ENCODE results near the gene ZCCHC7.
"Not testable (repeated sequence)": the region's sequence is repeated elsewhere in the genome, so short reads cannot be mapped to it uniquely, and the experiment has no call there.

Gene ZCCHC7

GRCh38 chr9:37255944-37256862 is 135.8 kb downstream of the ZCCHC7 start:
- DNase-seq: no peak

GRCh38 chr9:37259951-37260350 is 139.6 kb downstream of the ZCCHC7 start:
- DNase-seq: no peak

GRCh38 chr9:37262410-37262809 is 142.0 kb downstream of the ZCCHC7 start:
- DNase-seq: no peak

GRCh38 chr9:37264539-37264938 is 144.2 kb downstream of the ZCCHC7 start:
- DNase-seq: no peak

GRCh38 chr9:37266630-37267029 is 146.3 kb downstream of the ZCCHC7 start:
- no peak for DNase-seq

GRCh38 chr9:37269221-37269620 is 148.8 kb downstream of the ZCCHC7 start:
- no peak for DNase-seq

- DNase-seq: no peak
Observed at GRCh38 chr9:37271679-37272078, 151.3 kb downstream of the ZCCHC7 start.

GRCh38 chr9:37273595-37273994 is 153.2 kb downstream of the ZCCHC7 start:
- DNase-seq: no peak

GRCh38 chr9:37281541-37281940 is 161.2 kb downstream of the ZCCHC7 start:
- DNase-seq: no peak

- no peak for DNase-seq
Observed at GRCh38 chr9:37283730-37284325, 163.5 kb downstream of the ZCCHC7 start.

- DNase-seq: no peak
Observed at GRCh38 chr9:37284636-37285035, 164.3 kb downstream of the ZCCHC7 start.

GRCh38 chr9:37286530-37287175 is 166.3 kb downstream of the ZCCHC7 start:
- DNase-seq: no peak

- no peak for DNase-seq
Observed at GRCh38 chr9:37287317-37287716, 166.9 kb downstream of the ZCCHC7 start.

GRCh38 chr9:37289631-37290030 is 169.3 kb downstream of the ZCCHC7 start:
- DNase-seq: no peak

- no peak for DNase-seq
Observed at GRCh38 chr9:37290366-37290939, 170.1 kb downstream of the ZCCHC7 start.

GRCh38 chr9:37290940-37291485 is 170.6 kb downstream of the ZCCHC7 start:
- DNase-seq: no peak

GRCh38 chr9:37291612-37292238 is 171.4 kb downstream of the ZCCHC7 start:
- not testable (repeated sequence) for DNase-seq

- DNase-seq: no peak
Observed at GRCh38 chr9:37292896-37293295, 172.5 kb downstream of the ZCCHC7 start.

GRCh38 chr9:37293664-37294524 is 173.5 kb downstream of the ZCCHC7 start:
- no peak for DNase-seq

- no peak for DNase-seq
Observed at GRCh38 chr9:37295178-37295577, 174.8 kb downstream of the ZCCHC7 start.

- DNase-seq: no peak
Observed at GRCh38 chr9:37295796-37296195, 175.4 kb downstream of the ZCCHC7 start.

GRCh38 chr9:37297592-37297991 is 177.2 kb downstream of the ZCCHC7 start:
- no peak for DNase-seq

Measured in stimulated activated CD4-positive, alpha-beta T cell treated with anti-CD3 and anti-CD28 coated beads, Interleukin-2, amount 100 ng/mL, for 24 hours (primary cell).